ENCODE measurements around the gene PLAAT1.
A peak's percentile ranks its signal among the peaks of the same experiment; 100 is the strongest.

DNA sequence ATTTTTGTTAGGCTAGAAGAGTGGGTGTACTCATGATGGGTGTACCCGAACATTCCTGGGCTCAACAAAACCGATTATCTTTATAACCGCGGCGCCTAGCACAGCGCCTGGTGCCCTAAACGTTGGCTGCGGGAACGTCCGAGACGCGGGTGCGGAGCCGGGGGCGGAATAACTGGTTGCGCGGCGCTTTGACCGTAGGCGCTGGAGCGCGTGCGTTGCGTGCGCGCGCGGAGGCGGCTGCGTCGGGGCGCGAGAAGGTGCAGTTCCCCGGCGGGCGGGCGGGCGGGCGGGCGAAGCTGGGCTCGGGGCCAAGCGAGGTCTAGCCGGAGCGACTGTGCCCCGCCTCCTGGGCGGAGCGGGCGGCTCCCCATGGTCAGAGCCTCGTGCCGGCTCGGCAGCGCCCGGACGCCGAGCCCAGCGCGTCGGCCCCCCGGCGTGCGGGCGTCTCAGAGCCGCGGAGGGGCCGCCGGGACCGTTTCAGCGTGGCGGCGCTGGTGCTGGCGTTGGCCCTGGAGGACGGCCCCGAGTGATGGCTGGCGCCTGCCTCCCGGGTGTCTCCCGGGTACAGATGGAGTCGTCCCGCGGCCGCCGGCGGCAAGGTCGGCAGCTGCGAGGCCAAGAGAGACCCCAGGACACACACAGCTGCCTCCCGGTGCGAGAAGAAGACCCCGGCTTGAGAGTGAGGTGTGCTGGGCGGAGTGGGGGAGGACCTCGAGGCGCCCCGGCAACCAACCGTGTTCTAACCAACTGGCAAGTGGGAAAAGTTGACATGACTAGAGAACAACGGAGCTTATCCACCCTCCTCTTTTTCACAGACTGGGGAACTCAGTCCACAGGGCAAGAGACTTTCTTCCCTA is at the start of gene PLAAT1:
- TF ChIP-seq, protein P1, sequence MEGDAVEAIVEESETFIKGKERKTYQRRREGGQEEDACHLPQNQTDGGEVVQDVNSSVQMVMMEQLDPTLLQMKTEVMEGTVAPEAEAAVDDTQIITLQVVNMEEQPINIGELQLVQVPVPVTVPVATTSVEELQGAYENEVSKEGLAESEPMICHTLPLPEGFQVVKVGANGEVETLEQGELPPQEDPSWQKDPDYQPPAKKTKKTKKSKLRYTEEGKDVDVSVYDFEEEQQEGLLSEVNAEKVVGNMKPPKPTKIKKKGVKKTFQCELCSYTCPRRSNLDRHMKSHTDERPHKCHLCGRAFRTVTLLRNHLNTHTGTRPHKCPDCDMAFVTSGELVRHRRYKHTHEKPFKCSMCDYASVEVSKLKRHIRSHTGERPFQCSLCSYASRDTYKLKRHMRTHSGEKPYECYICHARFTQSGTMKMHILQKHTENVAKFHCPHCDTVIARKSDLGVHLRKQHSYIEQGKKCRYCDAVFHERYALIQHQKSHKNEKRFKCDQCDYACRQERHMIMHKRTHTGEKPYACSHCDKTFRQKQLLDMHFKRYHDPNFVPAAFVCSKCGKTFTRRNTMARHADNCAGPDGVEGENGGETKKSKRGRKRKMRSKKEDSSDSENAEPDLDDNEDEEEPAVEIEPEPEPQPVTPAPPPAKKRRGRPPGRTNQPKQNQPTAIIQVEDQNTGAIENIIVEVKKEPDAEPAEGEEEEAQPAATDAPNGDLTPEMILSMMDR (IDR thresholded peaks at IDR 0.05), result no peak
- TF ChIP-seq POLR2AphosphoS5 (IDR thresholded peaks at IDR 0.05), result peak in 1 of 3 donors; percentile 10

Measured in stomach (tissue), 4 donors.